Measurements from ENCODE around the gene LAP3.

GRCh38 chr4:17545374-17546140 is 31.4 kb upstream of the LAP3 start:
- TF ChIP-seq CTCF (IDR thresholded peaks at IDR 0.05; ENCODE audit: insufficient read depth, low read length, poor library complexity, severe bottlenecking) (no peak), EZH2phosphoT487 (conservative IDR thresholded peaks at IDR 0.05; ENCODE audit: low read length) (no peak)
